Tibial nerve (tissue), 3 donors: ENCODE data around the gene PIM2.

Experiments
- CTCF ChIP-seq, 5 experiments: fragments of 200-600 bp in 3 of 5; fragments of 450-650 bp in 2 of 5; sonication (generic) in 3 of 5; IDR thresholded peaks; one replicate each; pipeline ENCODE4 v1.5.1; 2016 to 2019; ENCODE audit warnings: antibody characterized with exemption in 5 of 5, mild to moderate bottlenecking in 3 of 5, moderate library complexity in 2 of 5
- POLR2A ChIP-seq, 2 donors: fragments of 450-650 bp; IDR thresholded peaks; one replicate each; pipeline ENCODE4 v1.6.1; 2017; ENCODE audit warnings: antibody characterized with exemption in 2 of 2, mild to moderate bottlenecking in 2 of 2, moderate library complexity in 2 of 2

DNA sequence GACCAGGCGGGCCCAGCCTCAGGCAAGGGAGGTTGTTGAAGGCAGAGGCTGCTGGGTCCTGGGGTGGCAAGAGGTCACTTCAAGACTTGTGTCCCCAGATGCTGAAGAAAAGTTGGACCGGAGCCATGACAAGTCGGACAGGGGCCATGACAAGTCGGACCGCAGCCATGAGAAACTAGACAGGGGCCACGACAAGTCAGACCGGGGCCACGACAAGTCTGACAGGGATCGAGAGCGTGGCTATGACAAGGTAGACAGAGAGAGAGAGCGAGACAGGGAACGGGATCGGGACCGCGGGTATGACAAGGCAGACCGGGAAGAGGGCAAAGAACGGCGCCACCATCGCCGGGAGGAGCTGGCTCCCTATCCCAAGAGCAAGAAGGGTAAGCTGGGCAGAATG lies 16.7 kb downstream of the PIM2 start:
- no peak for TF ChIP-seq POLR2A (IDR thresholded peaks at IDR 0.05)
- no peak for TF ChIP-seq CTCF (IDR thresholded peaks at IDR 0.05)
